ENCODE measurements around the gene ARIH2.

DNA sequence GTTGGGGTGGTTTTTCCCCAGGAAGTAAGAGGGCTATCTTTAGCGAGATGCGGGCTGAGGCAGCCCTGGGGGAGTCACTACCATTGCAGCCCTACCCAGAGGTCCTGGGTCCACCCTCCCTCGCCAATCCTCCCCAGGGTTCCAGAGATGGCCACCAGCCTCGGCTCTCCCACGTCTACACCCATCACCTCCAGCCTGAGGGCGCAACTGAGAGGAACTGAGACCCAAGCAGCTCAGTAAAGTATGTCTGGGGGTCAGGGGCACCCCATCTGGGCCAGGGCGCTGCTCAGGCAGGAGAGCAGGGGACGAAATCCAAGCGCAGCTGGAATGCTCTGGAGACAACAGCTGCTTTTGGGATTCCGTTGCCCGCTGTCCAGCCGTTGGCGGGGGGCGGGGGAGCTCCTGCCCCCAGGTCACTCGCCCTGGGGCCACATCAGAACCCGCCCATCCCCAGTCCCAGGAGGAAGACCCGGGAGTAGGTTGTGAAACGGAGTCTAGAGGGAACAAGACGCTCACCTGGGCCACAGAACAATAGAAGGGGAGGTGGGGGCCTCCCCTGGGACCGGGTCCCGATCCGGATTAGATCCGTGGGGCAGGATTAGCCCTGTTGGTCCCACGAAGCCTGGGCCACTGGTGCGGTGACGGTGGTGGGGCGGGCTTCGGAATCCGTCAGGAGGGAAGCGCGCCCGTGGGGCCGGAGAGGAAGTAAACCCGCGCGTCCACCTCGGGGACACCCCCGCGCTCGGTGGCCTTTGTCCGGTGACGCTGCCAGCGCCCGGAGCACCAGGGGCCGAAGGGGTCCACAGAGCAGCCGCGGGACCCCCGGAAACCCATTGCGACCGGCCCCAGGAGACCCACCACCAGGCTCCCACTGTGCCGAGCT lies 101.9 kb downstream of the ARIH2 start:
- TF ChIP-seq CTCF (IDR thresholded peaks at IDR 0.05), result no peak
- no peak for TF ChIP-seq POLR2AphosphoS5 (IDR thresholded peaks at IDR 0.05)
